Activated T-cell treated with anti-CD3 and anti-CD28 coated beads, Interleukin-2, amount 50 U/mL, for 72 hours (primary cell): ENCODE data around the gene SUMO2. TPM values are rescaled to one million over a fixed set of nuclear protein-coding genes. Genes with fewer than 3 reads are reported as not detected.
"Not testable (repeated sequence)": the region's sequence is repeated elsewhere in the genome, so short reads cannot be mapped to it uniquely, and the experiment has no call there.

Experiments
- ATAC-seq, 2 donors: fragments of 150-1000 bp; cut with Tn5 transposase; replicated peaks in 1 of 2; 2 replicates each; pipeline ENCODE4 v1.10.0; 2021; ENCODE audit warnings: moderate library complexity in 2 of 2, mild to moderate bottlenecking in 1 of 2
- DNase-seq, 2 donors: peaks; one replicate each; pipeline ENCODE4 v3.0.0; 2021 to 2022; ENCODE audit warnings: mixed read lengths in 1 of 2
- H3K27ac Mint-ChIP-seq: one replicate; pipeline ENCODE4 v1.8.0; 2022; ENCODE audit warnings: mild to moderate bottlenecking, moderate library complexity, mixed read lengths
- H3K27me3 Mint-ChIP-seq: one replicate; pipeline ENCODE4 v1.8.0; 2022; ENCODE audit warnings: low read depth, mixed read lengths
- H3K36me3 Mint-ChIP-seq, 2 donors: one replicate each; pipeline ENCODE4 v1.8.0; 2022; ENCODE audit warnings: mixed read lengths in 2 of 2, mild to moderate bottlenecking in 1 of 2; ENCODE audit not compliant: insufficient read depth in 2 of 2
- H3K4me1 Mint-ChIP-seq: one replicate; pipeline ENCODE4 v1.8.0; 2022; ENCODE audit warnings: low read depth, mixed read lengths
- H3K4me3 Mint-ChIP-seq, 2 donors: one replicate each; pipeline ENCODE4 v1.8.0; 2022; ENCODE audit warnings: mild to moderate bottlenecking in 2 of 2, mixed read lengths in 2 of 2, moderate library complexity in 2 of 2
- H3K9me3 Mint-ChIP-seq, 2 donors: one replicate each; pipeline ENCODE4 v1.8.0; 2022; ENCODE audit warnings: mixed read lengths in 2 of 2
- total RNA-seq, 2 donors: library from RNA; stranded (reverse); gene quantifications; one replicate each; pipeline ENCODE4 v1.2.3, GENCODE V29; 2022

SUMO2 gene
- total RNA-seq, 2 donors from 2014 or later: 361 to 368 TPM

- peak overlapping the region; percentile 89 for H3K27ac Mint-ChIP-seq
- no peak for DNase-seq
- H3K27me3 Mint-ChIP-seq: no peaks in the 10 kb centered on the region
- no peaks in the 10 kb centered on the region for H3K9me3 Mint-ChIP-seq
- peaks cover 63% of the 10 kb centered on the region for H3K4me1 Mint-ChIP-seq
- peak overlapping the region; percentile 95 to 96 for H3K4me3 Mint-ChIP-seq
- no peak for ATAC-seq
- H3K36me3 Mint-ChIP-seq: peaks cover 7 to 10% of the 10 kb centered on the region in 2 donors
Observed at GRCh38 chr17:75152523-75152921, 30.2 kb downstream of the SUMO2 start.

DNA sequence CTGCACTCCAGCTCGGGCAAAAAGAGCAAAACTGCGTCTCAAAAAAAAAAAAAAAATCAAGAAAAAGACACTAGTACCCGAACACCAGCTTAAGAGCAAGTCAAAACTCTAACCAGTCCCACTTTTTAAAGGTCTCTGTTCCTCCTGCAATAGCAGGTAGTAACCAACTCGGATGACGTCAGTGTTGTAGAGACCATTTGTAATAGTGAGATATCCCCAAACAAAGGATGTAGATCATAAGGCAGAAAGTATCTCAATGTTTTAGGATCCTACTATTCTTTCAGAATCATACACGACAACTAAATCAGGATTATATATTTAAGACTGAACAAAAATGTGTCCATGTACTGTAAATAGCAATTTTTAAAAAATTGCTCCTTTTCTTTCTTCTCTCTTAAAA lies 30.8 kb downstream of the SUMO2 start:
- Mint-ChIP-seq H3K4me1 (peaks cover 63% of the 10 kb centered on the region), H3K36me3 (peaks cover 11 to 14% of the 10 kb centered on the region in 2 donors), H3K4me3 (peak overlapping the region; percentile 95 to 96), H3K9me3 (no peaks in the 10 kb centered on the region), H3K27me3 (no peaks in the 10 kb centered on the region), H3K27ac (peak overlapping the region; percentile 89)
- ATAC-seq: no peak
- no peak for DNase-seq

GRCh38 chr17:75147878-75148546 lies 34.7 kb downstream of the SUMO2 start:
- no peaks in the 10 kb centered on the region for H3K27me3 Mint-ChIP-seq
- H3K27ac Mint-ChIP-seq: peak overlapping the region; percentile 20
- DNase-seq (no peak), ATAC-seq (no peak)
- H3K4me3 Mint-ChIP-seq: no peak overlapping the region
- H3K9me3 Mint-ChIP-seq: no peaks in the 10 kb centered on the region
- H3K36me3 Mint-ChIP-seq: peaks cover 11 to 30% of the 10 kb centered on the region in 2 donors
- peaks cover 39% of the 10 kb centered on the region for H3K4me1 Mint-ChIP-seq

- DNase-seq: no peak
- no peak overlapping the region for H3K4me3 Mint-ChIP-seq
- no peak for ATAC-seq
- no peaks in the 10 kb centered on the region for H3K27me3 Mint-ChIP-seq
- H3K9me3 Mint-ChIP-seq: no peaks in the 10 kb centered on the region
- peaks cover 11 to 33% of the 10 kb centered on the region in 2 donors for H3K36me3 Mint-ChIP-seq
- peak overlapping the region; percentile 83 for H3K27ac Mint-ChIP-seq
- H3K4me1 Mint-ChIP-seq: peaks cover 25% of the 10 kb centered on the region
Observed at GRCh38 chr17:75146592-75146991, 36.2 kb downstream of the SUMO2 start.

DNA sequence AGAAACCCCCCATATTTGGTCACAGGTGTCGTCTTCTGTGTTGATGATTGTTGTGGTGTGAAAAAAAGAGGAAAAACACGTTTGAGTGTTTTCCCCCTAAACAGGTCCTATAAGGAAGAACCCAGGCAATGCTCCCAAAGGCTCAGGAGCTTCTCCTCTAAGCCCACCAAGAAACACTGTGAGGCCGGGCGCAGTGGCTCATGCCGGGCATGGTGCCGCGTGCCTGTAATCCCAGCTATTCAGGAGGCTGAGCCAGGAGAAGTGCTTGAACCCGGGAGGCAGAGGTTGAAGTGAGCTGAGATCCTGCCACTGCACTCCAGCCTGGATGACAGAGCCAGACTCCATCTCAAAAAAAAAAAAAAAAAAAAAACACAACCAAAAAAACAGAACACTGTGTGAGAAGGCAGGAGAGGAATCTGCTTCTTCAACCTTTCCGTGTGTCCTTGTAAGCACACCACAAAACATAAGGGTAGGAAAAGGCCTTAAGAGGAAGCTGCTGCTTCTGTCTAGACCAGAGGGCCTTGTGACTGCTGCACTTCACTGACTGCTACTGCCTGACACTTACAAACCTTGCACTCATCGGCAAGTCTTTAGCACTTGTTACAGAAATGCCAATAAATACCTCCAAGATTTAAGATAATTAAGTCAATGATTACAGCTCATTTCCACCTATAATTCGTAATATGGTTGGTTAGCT lies 37.8 kb downstream of the SUMO2 start:
- no peak for ATAC-seq
- peaks cover 12 to 40% of the 10 kb centered on the region in 2 donors for H3K36me3 Mint-ChIP-seq
- DNase-seq: no peak
- H3K9me3 Mint-ChIP-seq: no peaks in the 10 kb centered on the region
- peak overlapping the region; percentile 35 for H3K27ac Mint-ChIP-seq
- H3K27me3 Mint-ChIP-seq: no peaks in the 10 kb centered on the region
- H3K4me3 Mint-ChIP-seq: no peak overlapping the region
- peaks cover 14% of the 10 kb centered on the region for H3K4me1 Mint-ChIP-seq

GRCh38 chr17:75142236-75142971 lies 40.4 kb downstream of the SUMO2 start:
- peaks cover 9 to 37% of the 10 kb centered on the region in 2 donors for H3K36me3 Mint-ChIP-seq

DNA sequence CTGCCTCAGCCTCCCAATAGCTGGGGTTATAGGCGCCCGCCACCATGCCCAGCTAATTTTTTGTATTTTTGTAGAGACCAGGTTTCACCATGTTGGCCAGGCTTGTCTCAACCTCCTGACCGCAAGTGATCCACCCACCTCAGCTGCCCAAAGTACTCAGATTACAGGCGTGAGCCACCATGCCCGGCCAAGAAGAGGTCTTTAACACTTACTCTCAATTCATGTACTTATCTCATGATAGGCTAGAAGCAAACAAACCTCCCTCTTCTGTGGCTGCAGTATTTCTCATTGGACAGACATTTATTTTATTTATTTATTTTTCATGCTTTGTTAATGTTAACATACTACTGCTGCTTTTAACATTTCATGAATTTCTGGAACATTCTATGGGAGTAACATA lies 44.2 kb downstream of the SUMO2 start:
- Mint-ChIP-seq H3K4me1 (no peaks in the 10 kb centered on the region), H3K36me3 (peaks cover 2 to 14% of the 10 kb centered on the region in 2 donors), H3K27ac (no peak overlapping the region), H3K4me3 (no peak overlapping the region), H3K27me3 (no peaks in the 10 kb centered on the region), H3K9me3 (no peaks in the 10 kb centered on the region)
- no peak for ATAC-seq
- no peak for DNase-seq

More at GRCh38 chr17:75142236-75142971, 40.4 kb downstream of the SUMO2 start:
- DNase-seq (no peak), ATAC-seq (no peak)
- no peak overlapping the region for H3K4me3 Mint-ChIP-seq
- H3K4me1 Mint-ChIP-seq: no peaks in the 10 kb centered on the region
- H3K9me3 Mint-ChIP-seq: no peaks in the 10 kb centered on the region
- H3K27me3 Mint-ChIP-seq: no peaks in the 10 kb centered on the region
- no peak overlapping the region for H3K27ac Mint-ChIP-seq

DNA sequence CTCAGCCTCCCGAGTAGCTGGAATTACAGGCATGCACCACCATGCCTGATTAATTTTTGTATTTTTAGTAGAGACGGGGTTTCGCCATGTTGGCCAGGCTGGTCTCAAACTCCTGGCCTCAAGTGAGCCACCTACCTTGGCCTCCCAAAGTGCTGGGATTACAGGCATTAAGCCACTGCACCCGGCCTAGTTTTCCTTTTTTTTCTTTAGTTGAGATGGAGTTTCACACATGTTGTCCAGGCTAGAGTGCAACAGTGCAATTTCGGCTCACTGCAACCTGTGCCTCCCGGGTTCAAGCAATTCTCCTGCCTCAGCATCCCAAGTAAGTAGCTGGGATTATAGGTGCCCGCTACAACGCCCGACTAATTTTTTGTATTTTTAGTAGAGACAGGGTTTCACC lies 45.0 kb downstream of the SUMO2 start:
- peaks cover 2 to 13% of the 10 kb centered on the region in 2 donors for H3K36me3 Mint-ChIP-seq
- not testable (repeated sequence) for H3K9me3 Mint-ChIP-seq, H3K4me3 Mint-ChIP-seq, H3K4me1 Mint-ChIP-seq, DNase-seq, ATAC-seq, H3K27me3 Mint-ChIP-seq, H3K27ac Mint-ChIP-seq

GRCh38 chr17:75135946-75136345 lies 46.8 kb downstream of the SUMO2 start:
- H3K27ac Mint-ChIP-seq: peak overlapping the region; percentile 69
- H3K9me3 Mint-ChIP-seq: no peaks in the 10 kb centered on the region
- H3K4me3 Mint-ChIP-seq: no peak overlapping the region
- no peak for ATAC-seq
- H3K27me3 Mint-ChIP-seq: no peaks in the 10 kb centered on the region
- DNase-seq: no peak
- peaks cover 0 to 5% of the 10 kb centered on the region in 2 donors for H3K36me3 Mint-ChIP-seq
- peaks cover 12% of the 10 kb centered on the region for H3K4me1 Mint-ChIP-seq

GRCh38 chr17:75135452-75135851 lies 47.3 kb downstream of the SUMO2 start:
- Mint-ChIP-seq H3K4me3 (no peak overlapping the region), H3K9me3 (no peaks in the 10 kb centered on the region), H3K27me3 (no peaks in the 10 kb centered on the region), H3K4me1 (peaks cover 17% of the 10 kb centered on the region), H3K27ac (no peak overlapping the region), H3K36me3 (peaks cover 0 to 5% of the 10 kb centered on the region in 2 donors)
- DNase-seq (no peak), ATAC-seq (no peak)

GRCh38 chr17:75133607-75134347 lies 49.0 kb downstream of the SUMO2 start:
- not testable (repeated sequence) for H3K27me3 Mint-ChIP-seq, H3K4me3 Mint-ChIP-seq, DNase-seq, H3K36me3 Mint-ChIP-seq, H3K9me3 Mint-ChIP-seq, ATAC-seq
- Mint-ChIP-seq H3K27ac (peak overlapping the region; percentile 28), H3K4me1 (peaks cover 26% of the 10 kb centered on the region)

DNA sequence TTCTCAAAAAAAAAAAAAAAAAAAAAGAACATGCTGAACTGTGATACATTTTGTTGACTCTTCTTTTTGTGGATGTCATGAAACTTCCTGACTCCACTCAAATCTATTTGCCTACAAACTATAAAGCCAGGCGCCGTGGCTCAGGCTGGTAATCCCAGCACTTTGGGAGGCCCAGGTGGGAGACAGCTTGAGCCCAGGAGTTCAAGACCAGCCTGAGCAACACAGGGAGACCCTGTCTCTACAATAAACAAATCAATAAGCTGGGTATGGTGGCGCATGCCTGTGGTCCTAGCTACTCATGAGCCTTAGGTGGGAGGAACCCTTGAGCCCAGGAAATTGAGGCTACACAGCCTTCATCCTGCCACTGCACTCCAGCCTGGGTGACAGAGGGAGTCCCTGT lies 49.8 kb downstream of the SUMO2 start:
- H3K4me1 Mint-ChIP-seq: peaks cover 26% of the 10 kb centered on the region
- H3K9me3 Mint-ChIP-seq: no peaks in the 10 kb centered on the region
- ATAC-seq: no peak
- no peak overlapping the region for H3K4me3 Mint-ChIP-seq
- no peak for DNase-seq
- peak overlapping the region; percentile 28 for H3K27ac Mint-ChIP-seq
- peaks cover 0 to 5% of the 10 kb centered on the region in 2 donors for H3K36me3 Mint-ChIP-seq
- H3K27me3 Mint-ChIP-seq: no peaks in the 10 kb centered on the region
